CD4-positive, alpha-beta T cell (primary cell): ENCODE results near the gene UBE2L6. TPM values are rescaled to one million over a fixed set of nuclear protein-coding genes. Genes with fewer than 3 reads are reported as not detected.

ENCODE experiments used
- ATAC-seq: fragments of 200-7000 bp; cut with Tn5 transposase; one replicate; pipeline ENCODE4 v1.10.0; 2022; ENCODE audit warnings: mild to moderate bottlenecking; ENCODE audit not compliant: poor library complexity
- CTCF ChIA-PET: fragments of 350-600 bp; sonication (Branson Sonifier 250); formaldehyde crosslinking; loops from one replicate; lab custom pipeline; 2021; ENCODE audit warnings: antibody characterized with exemption, inconsistent platforms; lab: Charles Lee
- POLR2A ChIA-PET: fragments of 350-600 bp; sonication (Branson Sonifier 250); formaldehyde crosslinking; loops from one replicate; lab custom pipeline; 2021; ENCODE audit warnings: antibody characterized with exemption, inconsistent platforms; lab: Charles Lee
- DNase-seq, 14 experiments: peaks; one replicate each; pipeline ENCODE4 v3.0.0-alpha.2; 2013 to 2020; ENCODE audit warnings: mixed read lengths in 2 of 14
- H3K27ac ChIP-seq, 2 donors: one replicate each; pipeline versions ENCODE4 v1.5.1 to v1.7.0; 2013; ENCODE audit warnings: low read length in 2 of 2, low read depth in 1 of 2, mild to moderate bottlenecking in 1 of 2
- H3K27me3 ChIP-seq, 2 experiments: 1 replicate in 1 of 2; 2 replicates in 1 of 2; pipeline versions ENCODE4 v1.6.1 to v1.7.0; 2013; ENCODE audit warnings: low read length in 2 of 2, control low read depth in 1 of 2, mild to moderate bottlenecking in 1 of 2, moderate library complexity in 1 of 2; ENCODE audit not compliant: insufficient read depth in 2 of 2, control insufficient read depth in 1 of 2
- H3K36me3 ChIP-seq: one replicate; pipeline ENCODE4 v1.6.1; 2013; ENCODE audit warnings: low read length, control low read depth; ENCODE audit not compliant: insufficient read depth
- H3K4me1 ChIP-seq: one replicate; pipeline ENCODE4 v1.6.1; 2013; ENCODE audit warnings: low read length, control low read depth; ENCODE audit not compliant: insufficient read depth
- H3K4me3 ChIP-seq: one replicate; pipeline ENCODE4 v1.5.1; 2013; ENCODE audit warnings: mild to moderate bottlenecking, low read length, moderate library complexity
- H3K9me3 ChIP-seq, 2 experiments: 1 replicate in 1 of 2; 2 replicates in 1 of 2; pipeline versions ENCODE4 v1.6.1 to v1.7.0; 2013; ENCODE audit warnings: low read length in 2 of 2, mild to moderate bottlenecking in 2 of 2, control low read depth in 1 of 2, moderate library complexity in 1 of 2; ENCODE audit not compliant: control insufficient read depth in 1 of 2, insufficient read depth in 1 of 2
- H3K27ac Mint-ChIP-seq: one replicate; pipeline ENCODE4 v1.8.0; 2020; ENCODE audit warnings: mixed read lengths
- H3K27me3 Mint-ChIP-seq: one replicate; pipeline ENCODE4 v1.8.0; 2021; ENCODE audit warnings: mixed read lengths
- H3K36me3 Mint-ChIP-seq: one replicate; pipeline ENCODE4 v1.8.0; 2021; ENCODE audit warnings: low read depth, mixed read lengths
- H3K4me1 Mint-ChIP-seq: one replicate; pipeline ENCODE4 v1.8.0; 2021; ENCODE audit warnings: low read depth, mixed read lengths
- H3K4me3 Mint-ChIP-seq: one replicate; pipeline ENCODE4 v1.8.0; 2020; ENCODE audit warnings: mild to moderate bottlenecking, mixed read lengths
- H3K9me3 Mint-ChIP-seq: one replicate; pipeline ENCODE4 v1.8.0; 2020; ENCODE audit warnings: mixed read lengths
- intact Hi-C, 2 experiments: fragments of 100-400 bp; cut with DNase I in 1 of 2; cut with micrococcal nuclease in 1 of 2; formaldehyde crosslinking; loops; one replicate each; pipeline versions ENCODE4 v1.15.1 to v1.9.0; 2023 to 2025; cut with DNase I, micrococcal nuclease
- total RNA-seq, 174 experiments: library from RNA in 2 of 174; stranded (reverse) in 2 of 174; gene quantifications; one replicate each; pipeline ENCODE4 v1.2.3 and lab custom pipeline; 2021 to 2026
- TF ChIP-seq, protein P1 (sequence below): fragments of 200-600 bp; IDR thresholded peaks from one replicate; pipeline ENCODE4 v1.8.0; 2022; ENCODE audit warnings: antibody characterized with exemption, mild to moderate bottlenecking

The UBE2L6 gene
- total RNA-seq, 2 experiments from 2014 or later: 35.0 to 36.2 TPM

DNA sequence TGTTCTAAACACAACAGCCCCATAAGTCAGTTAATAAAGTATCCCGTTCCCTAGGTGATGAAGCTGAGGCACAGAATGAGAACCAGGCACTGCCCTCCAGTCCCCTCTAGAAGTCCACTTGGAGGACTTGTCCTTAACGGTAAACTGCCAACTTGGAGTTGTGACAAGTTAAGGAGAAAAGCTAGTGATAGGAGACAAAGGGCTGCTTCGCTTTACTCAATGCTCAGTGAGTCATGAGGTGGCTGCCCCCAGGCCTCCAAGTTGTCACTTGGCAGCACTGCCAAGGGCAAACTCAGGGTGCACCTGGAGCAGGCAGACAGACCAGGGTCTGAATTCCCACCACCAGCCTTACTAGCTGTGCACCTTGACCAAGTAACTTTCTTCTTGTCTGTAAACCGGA is 65.5 kb downstream of the UBE2L6 start:
- H3K36me3 ChIP-seq: peaks cover 39% of the 10 kb centered on the region
- Mint-ChIP-seq H3K27me3 (no peaks in the 10 kb centered on the region), H3K4me1 (no peaks in the 10 kb centered on the region), H3K4me3 (no peak overlapping the region), H3K27ac (no peak overlapping the region), H3K9me3 (no peaks in the 10 kb centered on the region), H3K36me3 (peaks cover 24% of the 10 kb centered on the region)
- H3K9me3 ChIP-seq: no peaks in the 10 kb centered on the region
- intact Hi-C loops: no loop called here
- DNase-seq (no peak), ATAC-seq (no peak)
- no peaks in the 10 kb centered on the region for H3K4me1 ChIP-seq
- TF ChIP-seq, protein P1, sequence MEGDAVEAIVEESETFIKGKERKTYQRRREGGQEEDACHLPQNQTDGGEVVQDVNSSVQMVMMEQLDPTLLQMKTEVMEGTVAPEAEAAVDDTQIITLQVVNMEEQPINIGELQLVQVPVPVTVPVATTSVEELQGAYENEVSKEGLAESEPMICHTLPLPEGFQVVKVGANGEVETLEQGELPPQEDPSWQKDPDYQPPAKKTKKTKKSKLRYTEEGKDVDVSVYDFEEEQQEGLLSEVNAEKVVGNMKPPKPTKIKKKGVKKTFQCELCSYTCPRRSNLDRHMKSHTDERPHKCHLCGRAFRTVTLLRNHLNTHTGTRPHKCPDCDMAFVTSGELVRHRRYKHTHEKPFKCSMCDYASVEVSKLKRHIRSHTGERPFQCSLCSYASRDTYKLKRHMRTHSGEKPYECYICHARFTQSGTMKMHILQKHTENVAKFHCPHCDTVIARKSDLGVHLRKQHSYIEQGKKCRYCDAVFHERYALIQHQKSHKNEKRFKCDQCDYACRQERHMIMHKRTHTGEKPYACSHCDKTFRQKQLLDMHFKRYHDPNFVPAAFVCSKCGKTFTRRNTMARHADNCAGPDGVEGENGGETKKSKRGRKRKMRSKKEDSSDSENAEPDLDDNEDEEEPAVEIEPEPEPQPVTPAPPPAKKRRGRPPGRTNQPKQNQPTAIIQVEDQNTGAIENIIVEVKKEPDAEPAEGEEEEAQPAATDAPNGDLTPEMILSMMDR: no peak
- no peak overlapping the region for H3K4me3 ChIP-seq
- CTCF ChIA-PET: interaction anchor here (1.2 kb wide), 1 partner anchor 9 kb away, joined by 4 read pairs; no protein-coding TSS in a partner anchor
- H3K27ac ChIP-seq: no peak overlapping the region
- no peaks in the 10 kb centered on the region for H3K27me3 ChIP-seq
- POLR2A ChIA-PET: no interaction called here

Other genes starting within 250 kb of the UBE2L6 start
- 10 to 100 TPM; 12.9 to 13.2 TPM for gene TNKS1BP1, start 242.7 kb downstream of the UBE2L6 start, total RNA-seq
- gene SSRP1, start 231.8 kb downstream of the UBE2L6 start, total RNA-seq: 10 to 100 TPM; 36.7 to 41.2 TPM
- not detected for gene P2RX3, start 229.3 kb downstream of the UBE2L6 start, total RNA-seq
- not detected for gene PRG3, start 186.5 kb downstream of the UBE2L6 start, total RNA-seq
- gene PRG2, start 177.0 kb downstream of the UBE2L6 start, total RNA-seq: 1 to 10 TPM in 1 of 2 experiments, under 1 TPM in 1; 0.53 to 1.1 TPM
- 1 to 10 TPM; 6.9 to 7.3 TPM for gene SLC43A3, start 140.6 kb downstream of the UBE2L6 start, total RNA-seq
- under 1 TPM; 0.17 to 0.19 TPM for gene RTN4RL2, start 107.1 kb downstream of the UBE2L6 start, total RNA-seq
- 1 to 10 TPM; 3.1 to 4.2 TPM for gene SLC43A1, start 52.0 kb downstream of the UBE2L6 start, total RNA-seq
- gene TIMM10, start 36.9 kb downstream of the UBE2L6 start, total RNA-seq: 10 to 100 TPM; 28.0 TPM
- not detected for gene SMTNL1, start 30.1 kb downstream of the UBE2L6 start, total RNA-seq
- gene SERPING1, start 30.0 kb upstream of the UBE2L6 start, total RNA-seq: under 1 TPM in 1 of 2 experiments, not detected in 1; 0.53 TPM
- gene YPEL4, start 82.2 kb upstream of the UBE2L6 start, total RNA-seq: 1 to 10 TPM; 5.6 to 7.3 TPM
- 10 to 100 TPM; 21.8 to 24.2 TPM for gene CLP1, start 90.1 kb upstream of the UBE2L6 start, total RNA-seq
- gene ZDHHC5, start 100.4 kb upstream of the UBE2L6 start, total RNA-seq: 10 to 100 TPM; 59.7 to 61.1 TPM
- gene MED19, start 144.5 kb upstream of the UBE2L6 start, total RNA-seq: 10 to 100 TPM; 13.7 to 14.9 TPM
- gene TMX2, start 144.9 kb upstream of the UBE2L6 start, total RNA-seq: 10 to 100 TPM; 30.0 to 30.5 TPM
- gene SELENOH, start 173.8 kb upstream of the UBE2L6 start, total RNA-seq: 10 to 100 TPM; 48.0 to 48.5 TPM
- gene BTBD18, start 184.1 kb upstream of the UBE2L6 start, total RNA-seq: not detected
- gene CTNND1, start 194.1 kb upstream of the UBE2L6 start, total RNA-seq: 10 to 100 TPM; 12.4 to 12.5 TPM